ENCODE measurements around the gene CCR7. TPM values are rescaled to one million over a fixed set of nuclear protein-coding genes. Genes with fewer than 3 reads are reported as not detected.

CCR7 gene
- total and polyA plus RNA-seq, 2 of the 13 experiments (the other 11 are each of a cell fraction or from before 2014, with no cell fraction given), result 0.04 to 0.53 TPM

GRCh38 chr17:40607641-40608040 lies 42.4 kb upstream of the CCR7 start:
- no peaks in the 10 kb centered on the region for H3K9me3 ChIP-seq (ENCODE audit: low read length)
- intact Hi-C loops (cut with micrococcal nuclease; ENCODE audit: unreplicated experiment), result no loop called here
- DNase-seq (ENCODE audit: low spot score) (no peak), FAIRE-seq (no peak), ATAC-seq (no peak)
- 66% methylated on average over 5 of the region's 5 CpGs for WGBS (ENCODE audit: low lambda C conversion rate)
- no peak overlapping the region for H3K9ac ChIP-seq (ENCODE audit: insufficient read depth, low read depth, low read length)
- H3K36me3 ChIP-seq (replicated peaks in 1 of 2; ENCODE audit: control insufficient read depth in 1 of 2, insufficient read depth in 2 of 2, low read length in 2 of 2), result no peaks in the 10 kb centered on the region
- POLR2A ChIA-PET, result no interaction called here
- CTCF ChIA-PET (ENCODE audit: low intra/inter-chr PET ratio, low total read pairs), result no interaction called here
- H4K20me1 ChIP-seq (ENCODE audit: insufficient read depth, low read length), result no peaks in the 10 kb centered on the region
- H3K27ac ChIP-seq (ENCODE audit: extremely low read length, insufficient read depth, low read length), result no peak overlapping the region
- H3K4me1 ChIP-seq (ENCODE audit: insufficient read depth, low read length), result peaks cover 9% of the 10 kb centered on the region
- no peak overlapping the region for H2AFZ ChIP-seq (ENCODE audit: low read length)
- in situ Hi-C loops (cut with HindIII; ENCODE audit: extremely low pct_ligation_motif_present, low pct_unique_long_range_greater_than_20kb), result no loop called here
- BruUV-seq (replicated peaks), result no TSS peak
- H3K4me2 ChIP-seq (ENCODE audit: low read depth, low read length), result no peak overlapping the region
- H3K4me3 ChIP-seq (replicated peaks in 1 of 3; ENCODE audit: insufficient read depth in 1 of 3, low read depth in 2 of 3, low read length in 3 of 3), result no peak overlapping the region
- H3K79me2 ChIP-seq (ENCODE audit: insufficient read depth, low read length), result no peaks in the 10 kb centered on the region
- TF ChIP-seq THAP11 (CRISPR knock-in tag; IDR thresholded peaks at IDR 0.05), result no peak
- no peak for TF ChIP-seq ZNF563 (CRISPR knock-in tag; IDR thresholded peaks at IDR 0.05)
- no peak for TF ChIP-seq ZNF12 (CRISPR knock-in tag; IDR thresholded peaks at IDR 0.05)
- no peak for TF ChIP-seq NAIF1 (CRISPR knock-in tag; IDR thresholded peaks at IDR 0.05; ENCODE audit: borderline replicate concordance)
- TF ChIP-seq RNF2 (conservative IDR thresholded peaks at IDR 0.05; ENCODE audit: low read depth), result no peak
- TF ChIP-seq ZNF343 (CRISPR knock-in tag; IDR thresholded peaks at IDR 0.05), result no peak
- peaks cover 0 to 11% of the 10 kb centered on the region in 2 experiments; a peak in 3 of 5 replicates for H3K27me3 ChIP-seq (ENCODE audit: control insufficient read depth in 1 of 2, insufficient read depth in 2 of 2, low read length in 2 of 2)

GRCh38 chr17:40606548-40607353 lies 41.5 kb upstream of the CCR7 start:
- no TSS peak for BruUV-seq (replicated peaks)
- no peak for ATAC-seq
- CTCF ChIA-PET (ENCODE audit: low intra/inter-chr PET ratio, low total read pairs), result no interaction called here
- DNase-seq (ENCODE audit: low spot score), result no peak
- peaks cover 1 to 11% of the 10 kb centered on the region in 2 experiments; a peak in 4 of 5 replicates for H3K27me3 ChIP-seq (ENCODE audit: control insufficient read depth in 1 of 2, insufficient read depth in 2 of 2, low read length in 2 of 2)
- intact Hi-C loops (cut with micrococcal nuclease; ENCODE audit: unreplicated experiment), result no loop called here
- FAIRE-seq, result no peak
- TF ChIP-seq ZNF230 (CRISPR knock-in tag; IDR thresholded peaks at IDR 0.05) (no peak), ZNF773 (CRISPR knock-in tag; IDR thresholded peaks at IDR 0.05; ENCODE audit: borderline replicate concordance) (no peak)
- no peak overlapping the region for H3K4me2 ChIP-seq (ENCODE audit: low read depth, low read length)
- no peaks in the 10 kb centered on the region for H4K20me1 ChIP-seq (ENCODE audit: insufficient read depth, low read length)
- POLR2A ChIA-PET, result no interaction called here
- H3K4me1 ChIP-seq (ENCODE audit: insufficient read depth, low read length), result peaks cover 9% of the 10 kb centered on the region
- no peak overlapping the region for H3K4me3 ChIP-seq (replicated peaks in 1 of 3; ENCODE audit: insufficient read depth in 1 of 3, low read depth in 2 of 3, low read length in 3 of 3)
- no peaks in the 10 kb centered on the region for H3K79me2 ChIP-seq (ENCODE audit: insufficient read depth, low read length)
- no peak overlapping the region for H3K9ac ChIP-seq (ENCODE audit: insufficient read depth, low read depth, low read length)
- no peak overlapping the region for H3K27ac ChIP-seq (ENCODE audit: extremely low read length, insufficient read depth, low read length)
- no peak overlapping the region for H2AFZ ChIP-seq (ENCODE audit: low read length)
- in situ Hi-C loops (cut with HindIII; ENCODE audit: extremely low pct_ligation_motif_present, low pct_unique_long_range_greater_than_20kb), result no loop called here
- 17% methylated on average over 8 of the region's 10 CpGs for WGBS (ENCODE audit: low lambda C conversion rate)
- no peaks in the 10 kb centered on the region for H3K36me3 ChIP-seq (replicated peaks in 1 of 2; ENCODE audit: control insufficient read depth in 1 of 2, insufficient read depth in 2 of 2, low read length in 2 of 2)
- H3K9me3 ChIP-seq (ENCODE audit: low read length), result no peaks in the 10 kb centered on the region
